ENCODE results near the gene MYO18B.
"Not testable (repeated sequence)": the region's sequence is repeated elsewhere in the genome, so short reads cannot be mapped to it uniquely, and the experiment has no call there.

Gene MYO18B

GRCh38 chr22:25702571-25703167 lies 39.3 kb upstream of the MYO18B start:
- H3K27ac Mint-ChIP-seq: no peak overlapping the region

GRCh38 chr22:25704701-25705100 lies 37.3 kb upstream of the MYO18B start:
- Mint-ChIP-seq H3K4me1 (ENCODE audit: low read depth) (peaks cover 10% of the 10 kb centered on the region), H3K4me3 (no peak overlapping the region), H3K36me3 (ENCODE audit: low read depth) (peaks cover 29% of the 10 kb centered on the region), H3K27ac (no peak overlapping the region), H3K9me3 (no peaks in the 10 kb centered on the region), H3K27me3 (no peaks in the 10 kb centered on the region)

More at GRCh38 chr22:25702571-25703167, 39.3 kb upstream of the MYO18B start:
- Mint-ChIP-seq H3K4me3 (no peak overlapping the region), H3K36me3 (ENCODE audit: low read depth) (peaks cover 28% of the 10 kb centered on the region), H3K27me3 (no peaks in the 10 kb centered on the region), H3K9me3 (no peaks in the 10 kb centered on the region), H3K4me1 (ENCODE audit: low read depth) (peaks cover 10% of the 10 kb centered on the region)

GRCh38 chr22:25706197-25706596 lies 35.8 kb upstream of the MYO18B start:
- no peak overlapping the region for H3K4me3 Mint-ChIP-seq
- peaks cover 15% of the 10 kb centered on the region for H3K4me1 Mint-ChIP-seq (ENCODE audit: low read depth)
- no peak overlapping the region for H3K27ac Mint-ChIP-seq
- H3K9me3 Mint-ChIP-seq: no peaks in the 10 kb centered on the region
- peaks cover 24% of the 10 kb centered on the region for H3K36me3 Mint-ChIP-seq (ENCODE audit: low read depth)
- no peaks in the 10 kb centered on the region for H3K27me3 Mint-ChIP-seq

DNA sequence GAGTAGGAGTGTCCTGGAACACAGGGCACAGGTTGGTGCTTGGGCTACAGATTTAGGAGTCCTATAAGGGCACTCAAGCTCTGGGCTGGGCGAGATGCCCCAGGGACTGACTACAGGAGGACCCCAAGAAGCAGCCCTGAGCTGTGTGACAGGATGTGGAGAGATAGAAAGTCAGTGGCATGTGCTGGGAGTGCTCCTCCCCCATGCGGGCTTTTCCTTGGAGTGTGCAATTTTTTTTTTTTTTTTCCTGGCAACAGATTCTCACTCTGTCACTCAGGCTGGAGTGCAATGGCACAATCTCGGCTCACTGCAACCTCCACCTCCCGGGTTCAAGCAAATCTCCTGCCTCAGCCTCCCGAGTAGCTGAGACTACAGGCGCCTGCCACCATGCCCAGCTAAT lies 33.6 kb upstream of the MYO18B start:
- not testable (repeated sequence) for H3K27me3 Mint-ChIP-seq; H3K27ac Mint-ChIP-seq; H3K4me1 Mint-ChIP-seq (ENCODE audit: low read depth); H3K9me3 Mint-ChIP-seq; H3K4me3 Mint-ChIP-seq
- peaks cover 27% of the 10 kb centered on the region for H3K36me3 Mint-ChIP-seq (ENCODE audit: low read depth)

- H3K36me3 Mint-ChIP-seq (ENCODE audit: low read depth): peaks cover 21% of the 10 kb centered on the region
- no peaks in the 10 kb centered on the region for H3K27me3 Mint-ChIP-seq
- no peak overlapping the region for H3K4me3 Mint-ChIP-seq
- H3K27ac Mint-ChIP-seq: peak overlapping the region; percentile 58
- H3K4me1 Mint-ChIP-seq (ENCODE audit: low read depth): peaks cover 6% of the 10 kb centered on the region
- no peaks in the 10 kb centered on the region for H3K9me3 Mint-ChIP-seq
These were observed 32.2 kb upstream of the MYO18B start for GRCh38 chr22:25709758-25710157.

DNA sequence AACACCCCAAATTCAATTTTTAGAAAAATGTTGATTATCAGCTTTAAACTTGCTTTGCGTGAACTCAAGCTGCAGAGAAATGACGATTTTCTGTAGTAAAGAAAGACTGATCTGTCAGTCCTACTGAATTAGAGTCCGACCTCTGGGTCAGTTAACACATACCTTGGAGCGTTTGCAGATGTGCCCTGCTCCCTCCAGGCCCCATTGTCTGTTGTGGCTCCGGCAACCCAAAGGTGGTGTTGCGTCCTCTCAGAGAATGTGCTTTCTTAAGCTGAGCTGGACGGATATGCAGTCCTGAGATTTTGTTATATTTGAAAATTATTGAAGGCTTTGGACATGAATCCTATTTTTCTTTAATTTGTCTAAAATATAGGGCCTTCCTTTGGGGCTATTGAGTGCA lies 31.5 kb upstream of the MYO18B start:
- Mint-ChIP-seq H3K4me3 (no peak overlapping the region), H3K27me3 (no peaks in the 10 kb centered on the region), H3K9me3 (no peaks in the 10 kb centered on the region), H3K36me3 (ENCODE audit: low read depth) (peaks cover 17% of the 10 kb centered on the region), H3K27ac (no peak overlapping the region), H3K4me1 (ENCODE audit: low read depth) (peaks cover 6% of the 10 kb centered on the region)

DNA sequence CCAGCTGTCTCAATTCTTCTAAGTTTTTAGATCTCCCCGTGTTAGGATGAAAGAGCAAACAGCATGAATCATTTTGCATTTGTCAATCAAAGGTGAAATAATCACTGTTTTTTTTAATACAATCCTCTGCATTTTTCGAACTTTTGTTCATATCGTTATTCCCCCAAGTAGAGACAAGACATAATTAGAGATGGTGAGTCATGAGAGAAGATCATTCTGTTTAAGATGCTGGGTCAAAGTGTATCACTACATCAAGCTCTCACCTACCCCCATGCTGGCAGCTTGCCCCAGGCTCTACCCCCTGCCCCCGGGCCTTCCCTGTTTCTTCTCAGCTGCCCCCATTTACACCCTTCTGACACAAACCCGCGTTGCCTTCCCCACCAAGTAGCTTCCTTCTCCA lies 30.5 kb upstream of the MYO18B start:
- H3K27ac Mint-ChIP-seq: no peak overlapping the region
- peaks cover 9% of the 10 kb centered on the region for H3K36me3 Mint-ChIP-seq (ENCODE audit: low read depth)
- H3K4me1 Mint-ChIP-seq (ENCODE audit: low read depth): peaks cover 6% of the 10 kb centered on the region
- H3K9me3 Mint-ChIP-seq: no peaks in the 10 kb centered on the region
- H3K4me3 Mint-ChIP-seq: no peak overlapping the region
- no peaks in the 10 kb centered on the region for H3K27me3 Mint-ChIP-seq

DNA sequence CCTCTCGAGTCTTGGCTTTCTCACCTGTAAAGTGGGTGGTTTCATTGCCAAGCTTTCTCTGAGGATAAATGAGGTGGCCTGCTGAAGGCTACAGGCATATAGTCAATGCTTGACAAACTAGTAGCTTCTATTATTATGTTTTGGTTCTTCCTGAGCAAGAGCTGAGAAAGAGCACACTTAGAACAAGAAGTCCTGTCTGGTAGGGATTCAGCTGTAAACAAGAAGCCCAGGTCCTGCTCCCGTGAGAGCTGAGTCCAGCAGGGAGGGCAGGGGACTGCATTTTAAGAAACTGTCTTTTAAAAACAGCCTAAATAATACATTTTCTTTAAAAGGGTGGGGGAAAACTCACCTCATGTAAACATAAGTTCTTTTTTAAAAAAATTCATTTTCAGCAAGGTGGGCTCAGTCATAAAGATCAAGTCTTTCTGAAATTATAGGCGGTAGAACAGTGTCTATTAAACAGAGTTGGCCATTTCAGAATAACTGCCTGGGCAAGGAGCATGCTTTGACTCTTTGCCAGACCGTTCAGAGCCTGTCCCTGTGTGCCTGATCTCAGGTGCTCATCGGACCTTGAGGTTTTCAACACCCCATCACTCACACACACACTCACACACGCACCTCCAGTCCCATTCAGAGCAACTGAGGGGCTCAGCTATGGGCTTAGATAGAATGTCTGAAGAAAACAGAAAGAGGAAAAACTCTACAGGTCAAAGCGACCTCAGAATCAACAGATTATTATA lies 29.2 kb upstream of the MYO18B start:
- Mint-ChIP-seq H3K9me3 (no peaks in the 10 kb centered on the region), H3K27ac (no peak overlapping the region), H3K4me3 (no peak overlapping the region), H3K36me3 (ENCODE audit: low read depth) (peaks cover 3% of the 10 kb centered on the region), H3K27me3 (no peaks in the 10 kb centered on the region), H3K4me1 (ENCODE audit: low read depth) (peaks cover 6% of the 10 kb centered on the region)

DNA sequence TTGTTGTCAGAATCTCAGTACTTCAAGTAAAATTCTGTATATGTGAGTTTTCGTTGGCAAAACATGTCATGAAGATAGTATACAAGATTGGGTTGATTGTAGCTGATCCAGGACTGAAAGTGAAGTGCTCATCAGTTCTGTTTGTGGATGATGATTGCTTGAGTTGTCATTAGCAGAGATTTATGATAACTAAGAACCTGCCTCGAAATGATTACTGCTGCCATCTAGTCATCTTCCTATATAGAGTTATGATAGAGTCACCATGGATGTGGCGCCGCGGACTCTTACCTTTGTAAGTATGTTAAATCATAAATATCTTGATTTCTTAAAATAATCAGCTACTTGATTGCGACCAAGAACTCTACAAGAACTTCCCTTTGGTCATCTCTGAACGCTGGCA lies 27.9 kb upstream of the MYO18B start:
- H3K27me3 Mint-ChIP-seq: no peaks in the 10 kb centered on the region
- no peaks in the 10 kb centered on the region for H3K9me3 Mint-ChIP-seq
- H3K4me3 Mint-ChIP-seq: no peak overlapping the region
- no peak overlapping the region for H3K27ac Mint-ChIP-seq
- H3K4me1 Mint-ChIP-seq (ENCODE audit: low read depth): peaks cover 6% of the 10 kb centered on the region
- H3K36me3 Mint-ChIP-seq (ENCODE audit: low read depth): peaks cover 3% of the 10 kb centered on the region

DNA sequence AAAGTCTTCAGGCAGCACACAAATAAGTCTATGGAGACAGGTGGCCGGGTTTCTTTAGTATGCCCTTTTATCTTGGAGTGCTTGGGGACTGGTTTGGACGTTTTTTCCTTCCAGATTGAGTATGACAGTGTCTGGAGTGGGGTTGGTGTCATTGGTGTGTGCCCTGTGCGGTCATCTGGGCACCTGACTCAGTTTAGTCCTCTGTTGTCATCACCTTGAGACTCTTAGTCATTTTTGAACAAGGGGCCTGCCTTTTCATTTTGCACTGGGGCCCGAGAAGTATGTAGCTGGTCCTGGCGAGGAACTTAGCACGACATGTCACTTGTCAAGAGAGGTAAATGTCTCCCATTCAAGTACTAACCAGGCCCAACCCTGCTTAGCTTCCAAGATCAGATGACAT lies 27.2 kb upstream of the MYO18B start:
- H3K27me3 Mint-ChIP-seq: no peaks in the 10 kb centered on the region
- peaks cover 3% of the 10 kb centered on the region for H3K36me3 Mint-ChIP-seq (ENCODE audit: low read depth)
- no peak overlapping the region for H3K4me3 Mint-ChIP-seq
- no peak overlapping the region for H3K27ac Mint-ChIP-seq
- H3K4me1 Mint-ChIP-seq (ENCODE audit: low read depth): peaks cover 6% of the 10 kb centered on the region
- H3K9me3 Mint-ChIP-seq: no peaks in the 10 kb centered on the region

- no peaks in the 10 kb centered on the region for H3K27me3 Mint-ChIP-seq
- H3K9me3 Mint-ChIP-seq: no peaks in the 10 kb centered on the region
- no peaks in the 10 kb centered on the region for H3K4me1 Mint-ChIP-seq (ENCODE audit: low read depth)
- no peaks in the 10 kb centered on the region for H3K36me3 Mint-ChIP-seq (ENCODE audit: low read depth)
- H3K4me3 Mint-ChIP-seq: no peak overlapping the region
- H3K27ac Mint-ChIP-seq: no peak overlapping the region
These were observed 25.4 kb upstream of the MYO18B start for GRCh38 chr22:25716637-25717036.

GRCh38 chr22:25718135-25718840 lies 23.7 kb upstream of the MYO18B start:
- Mint-ChIP-seq H3K27ac (no peak overlapping the region), H3K4me3 (no peak overlapping the region), H3K36me3 (ENCODE audit: low read depth) (no peaks in the 10 kb centered on the region), H3K27me3 (no peaks in the 10 kb centered on the region), H3K9me3 (no peaks in the 10 kb centered on the region), H3K4me1 (ENCODE audit: low read depth) (no peaks in the 10 kb centered on the region)

DNA sequence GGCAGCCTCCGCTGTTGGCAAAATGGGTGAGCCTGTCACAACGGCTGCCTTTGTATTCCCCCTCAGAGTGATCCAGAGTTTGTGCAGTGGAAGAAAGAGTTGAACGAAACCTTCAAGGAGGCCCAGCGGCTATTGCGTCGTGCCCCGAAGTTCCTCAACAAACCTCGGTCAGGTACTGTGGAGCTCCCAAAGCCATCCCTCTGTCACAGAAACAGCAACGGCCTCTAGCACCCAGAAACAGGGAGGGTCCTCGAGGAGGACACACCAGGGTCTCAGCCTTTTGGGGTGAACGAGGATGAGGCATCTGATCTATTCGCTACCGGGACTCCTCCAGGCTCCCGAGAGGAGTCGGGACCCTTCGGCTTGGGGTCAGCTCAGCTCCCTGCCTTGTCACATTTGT lies 19.8 kb upstream of the MYO18B start:
- Mint-ChIP-seq H3K4me3 (no peak overlapping the region), H3K27ac (no peak overlapping the region), H3K27me3 (no peaks in the 10 kb centered on the region), H3K4me1 (ENCODE audit: low read depth) (peaks cover 5% of the 10 kb centered on the region), H3K36me3 (ENCODE audit: low read depth) (no peaks in the 10 kb centered on the region), H3K9me3 (no peaks in the 10 kb centered on the region)

DNA sequence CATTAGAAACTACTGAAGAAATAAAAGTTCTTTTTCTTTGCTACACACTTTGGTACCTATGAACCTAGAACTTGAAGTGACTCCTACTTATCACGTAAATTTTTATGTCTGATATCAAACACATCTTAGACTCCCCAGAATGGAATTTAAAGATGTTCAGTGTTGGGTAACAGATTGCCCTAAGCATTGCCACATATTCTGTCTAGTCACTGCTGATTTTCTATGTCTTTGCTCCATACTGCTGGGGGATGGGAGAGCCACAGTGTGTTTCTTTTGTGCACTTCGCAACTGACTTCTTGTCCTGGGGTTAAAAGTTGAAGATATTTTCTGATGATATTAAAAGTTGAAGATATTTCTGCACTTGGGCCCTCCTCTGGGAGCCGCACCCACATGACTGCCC lies 19.4 kb upstream of the MYO18B start:
- H3K36me3 Mint-ChIP-seq (ENCODE audit: low read depth): no peaks in the 10 kb centered on the region

DNA sequence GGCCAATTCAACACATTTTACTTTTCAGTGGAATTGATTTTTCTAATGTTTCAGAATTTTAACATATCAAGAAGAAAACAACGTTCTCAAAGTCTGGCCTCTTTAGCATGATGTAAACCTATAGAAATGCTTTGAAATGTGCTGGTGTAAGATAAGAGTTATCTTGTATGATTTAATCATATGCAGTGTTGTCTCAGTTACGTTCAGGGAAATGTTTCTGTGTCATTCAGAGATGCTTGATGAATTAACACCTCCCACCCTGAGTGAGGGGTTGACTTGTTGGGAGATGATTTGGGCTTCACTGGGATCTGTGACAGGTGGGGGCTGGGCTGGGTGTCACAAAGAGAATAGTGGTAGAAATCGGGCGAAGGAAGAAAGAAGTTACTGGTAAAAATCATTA lies 15.7 kb upstream of the MYO18B start:
- H3K9me3 Mint-ChIP-seq: no peaks in the 10 kb centered on the region
- H3K4me3 Mint-ChIP-seq: no peak overlapping the region
- no peak overlapping the region for H3K27ac Mint-ChIP-seq
- no peaks in the 10 kb centered on the region for H3K27me3 Mint-ChIP-seq
- H3K4me1 Mint-ChIP-seq (ENCODE audit: low read depth): peaks cover 5% of the 10 kb centered on the region
- no peaks in the 10 kb centered on the region for H3K36me3 Mint-ChIP-seq (ENCODE audit: low read depth)

More for the DNA sequence above, 19.4 kb upstream of the MYO18B start:
- Mint-ChIP-seq H3K27ac (no peak overlapping the region), H3K27me3 (no peaks in the 10 kb centered on the region), H3K4me1 (ENCODE audit: low read depth) (peaks cover 5% of the 10 kb centered on the region), H3K4me3 (no peak overlapping the region), H3K9me3 (no peaks in the 10 kb centered on the region)
